Prostate gland (tissue), 2 donors: ENCODE measurements around the gene RALGPS1. TPM values are rescaled to one million over a fixed set of nuclear protein-coding genes. Genes with fewer than 3 reads are reported as not detected.

ENCODE experiments used
- DNase-seq: peaks from one replicate; pipeline ENCODE4 v3.0.0-alpha.2; 2019; ENCODE audit warnings: low spot score
- H3K27ac ChIP-seq, 2 donors: fragments of 200-600 bp; sonication (generic); 2 replicates each; pipeline ENCODE4 v1.5.1; 2017 to 2019
- H3K27me3 ChIP-seq: fragments of 200-600 bp; sonication (generic); replicated peaks from 2 replicates; pipeline ENCODE4 v1.5.1; 2019; ENCODE audit not compliant: insufficient read depth
- H3K36me3 ChIP-seq, 2 donors: fragments of 200-600 bp; sonication (generic); 1 replicate in 1 of 2; 2 replicates in 1 of 2; pipeline versions ENCODE4 v1.5.1 to v1.8.1; 2017 to 2019
- H3K4me1 ChIP-seq: fragments of 200-600 bp; sonication (generic); replicated peaks from 2 replicates; pipeline ENCODE4 v1.5.1; 2019
- H3K4me3 ChIP-seq, 2 donors: fragments of 200-600 bp; sonication (generic); 2 replicates each; pipeline ENCODE4 v1.5.1; 2017 to 2019
- H3K9me3 ChIP-seq: fragments of 200-600 bp; sonication (generic); 2 replicates; pipeline ENCODE4 v1.5.1; 2017
- POLR2A ChIP-seq: fragments of 450-650 bp; IDR thresholded peaks from one replicate; pipeline ENCODE4 v1.6.1; 2016; ENCODE audit warnings: antibody characterized with exemption, mild to moderate bottlenecking
- POLR2AphosphoS5 ChIP-seq: sonication (generic); formaldehyde crosslinking; IDR thresholded peaks from one replicate; pipeline ENCODE4 v1.6.1; 2017; ENCODE audit warnings: antibody characterized with exemption
- WGBS: methylation state at CpG from one replicate; pipeline ENCODE4 v1.1.5; 2018; 5-methylcytosine and 5-hydroxymethylcytosine counted together
- intact Hi-C: fragments of 100-400 bp; cut with DNase I; formaldehyde crosslinking; loops from one replicate; pipeline ENCODE4 v1.14.2; 2022
- total RNA-seq, 2 donors: library from RNA; depleted of rRNA; stranded (reverse); fragments of >200 nt; gene quantifications; one replicate each; pipeline ENCODE4 v1.1.0, GENCODE V29; 2016
- TF ChIP-seq, protein P1 (sequence below), 4 experiments: fragments of 200-600 bp in 2 of 4; fragments of 450-650 bp in 2 of 4; sonication (generic) in 2 of 4; IDR thresholded peaks; 1 replicate in 3 of 4; 2 replicates in 1 of 4; pipeline ENCODE4 v1.5.1; 2016 to 2019; ENCODE audit warnings: antibody characterized with exemption in 4 of 4, mild to moderate bottlenecking in 2 of 4, moderate library complexity in 2 of 4

RALGPS1 gene
- total RNA-seq, 2 donors from 2014 or later: 14.7 to 20.7 TPM

DNA sequence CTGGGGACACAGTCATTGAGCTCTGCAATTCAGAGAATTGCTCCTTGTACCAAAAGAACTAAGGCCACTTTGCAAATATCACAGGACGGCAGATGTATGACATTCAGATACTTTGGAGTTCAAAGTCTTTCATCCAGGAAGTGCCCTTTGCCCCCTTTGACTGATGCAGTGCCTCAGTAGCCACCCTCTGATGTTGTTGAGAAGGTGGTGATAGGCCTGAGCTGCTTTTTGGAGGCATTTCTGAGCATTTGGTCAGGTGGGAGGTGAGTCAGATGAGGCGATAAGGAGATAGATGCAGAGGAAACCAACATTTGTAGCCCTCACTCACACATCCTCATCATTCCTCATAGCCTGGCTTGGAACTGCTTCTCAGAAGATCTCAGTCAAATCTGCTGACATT, 144.4 kb downstream of the RALGPS1 start:
- Histone ChIP-seq H3K27me3 (no peaks in the 10 kb centered on the region), H3K27ac (no peak overlapping the region), H3K4me1 (no peaks in the 10 kb centered on the region), H3K36me3 (no peaks in the 10 kb centered on the region), H3K4me3 (no peak overlapping the region), H3K9me3 (no peaks in the 10 kb centered on the region)
- WGBS: 98% methylated on average over 2 of the region's 2 CpGs
- intact Hi-C loops: no loop called here
- DNase-seq: no peak
- TF ChIP-seq POLR2A (no peak), POLR2AphosphoS5 (no peak)
- TF ChIP-seq, protein P1, sequence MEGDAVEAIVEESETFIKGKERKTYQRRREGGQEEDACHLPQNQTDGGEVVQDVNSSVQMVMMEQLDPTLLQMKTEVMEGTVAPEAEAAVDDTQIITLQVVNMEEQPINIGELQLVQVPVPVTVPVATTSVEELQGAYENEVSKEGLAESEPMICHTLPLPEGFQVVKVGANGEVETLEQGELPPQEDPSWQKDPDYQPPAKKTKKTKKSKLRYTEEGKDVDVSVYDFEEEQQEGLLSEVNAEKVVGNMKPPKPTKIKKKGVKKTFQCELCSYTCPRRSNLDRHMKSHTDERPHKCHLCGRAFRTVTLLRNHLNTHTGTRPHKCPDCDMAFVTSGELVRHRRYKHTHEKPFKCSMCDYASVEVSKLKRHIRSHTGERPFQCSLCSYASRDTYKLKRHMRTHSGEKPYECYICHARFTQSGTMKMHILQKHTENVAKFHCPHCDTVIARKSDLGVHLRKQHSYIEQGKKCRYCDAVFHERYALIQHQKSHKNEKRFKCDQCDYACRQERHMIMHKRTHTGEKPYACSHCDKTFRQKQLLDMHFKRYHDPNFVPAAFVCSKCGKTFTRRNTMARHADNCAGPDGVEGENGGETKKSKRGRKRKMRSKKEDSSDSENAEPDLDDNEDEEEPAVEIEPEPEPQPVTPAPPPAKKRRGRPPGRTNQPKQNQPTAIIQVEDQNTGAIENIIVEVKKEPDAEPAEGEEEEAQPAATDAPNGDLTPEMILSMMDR (IDR thresholded peaks at IDR 0.05): no peak

DNA sequence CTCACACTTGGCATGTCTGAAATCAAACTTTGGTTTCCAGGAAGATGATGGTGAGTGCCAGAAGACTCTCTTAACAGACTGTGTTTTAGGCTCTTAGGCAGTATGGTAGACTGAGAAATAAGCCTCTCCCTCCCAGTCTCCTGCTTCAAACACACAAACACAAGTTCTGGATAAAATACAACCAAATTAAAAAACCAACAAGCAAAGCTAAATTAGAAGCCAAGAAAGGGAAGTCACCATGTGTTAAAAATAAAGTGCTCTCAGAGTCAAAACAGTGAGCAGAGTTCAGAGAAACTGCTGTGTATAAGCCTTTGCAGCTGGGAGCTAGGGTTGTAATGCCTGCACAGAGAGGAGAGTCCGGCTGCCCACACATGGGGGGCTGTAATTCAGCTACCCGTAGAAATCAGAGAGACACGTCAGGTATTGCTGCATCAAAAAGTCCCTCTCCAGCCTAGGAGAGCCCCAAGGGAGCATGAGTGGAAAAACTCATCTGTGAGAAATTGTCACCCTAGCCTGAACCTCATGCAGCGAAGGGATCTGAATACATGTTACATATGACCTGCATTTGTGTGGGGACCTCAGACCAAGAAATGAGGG, 145.3 kb downstream of the RALGPS1 start:
- H3K9me3 ChIP-seq: no peaks in the 10 kb centered on the region
- H3K27ac ChIP-seq: no peak overlapping the region
- intact Hi-C loops: no loop called here
- H3K36me3 ChIP-seq: no peaks in the 10 kb centered on the region
- no peak overlapping the region for H3K4me3 ChIP-seq
- H3K27me3 ChIP-seq: no peaks in the 10 kb centered on the region
- no peaks in the 10 kb centered on the region for H3K4me1 ChIP-seq
- DNase-seq: no peak
- 76% methylated on average over 4 of the region's 4 CpGs for WGBS
- TF ChIP-seq POLR2A: no peak
- no peak for TF ChIP-seq POLR2AphosphoS5
- TF ChIP-seq, protein P1 (IDR thresholded peaks at IDR 0.05): no peak

DNA sequence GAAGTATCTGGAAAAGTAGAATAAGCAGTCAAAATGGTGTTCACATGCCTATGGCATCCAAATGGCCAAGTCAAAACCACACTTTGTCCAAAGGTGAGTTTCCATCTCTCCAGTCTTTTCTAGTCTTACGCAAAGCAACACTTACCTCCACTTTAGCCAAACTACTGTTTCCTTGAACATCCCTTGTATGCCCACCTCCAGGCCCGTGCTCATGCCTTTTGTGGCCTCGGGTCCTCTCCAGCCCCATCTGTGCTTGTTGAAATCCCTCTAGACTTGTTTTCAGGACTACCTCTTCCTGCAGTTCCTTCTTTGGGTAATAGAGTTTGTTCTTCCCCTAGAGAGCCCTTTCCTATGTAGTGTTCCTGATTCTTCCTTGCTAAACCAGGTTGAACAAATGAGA, 146.8 kb downstream of the RALGPS1 start:
- Histone ChIP-seq H3K4me1 (no peaks in the 10 kb centered on the region), H3K27ac (no peak overlapping the region), H3K27me3 (no peaks in the 10 kb centered on the region), H3K36me3 (no peaks in the 10 kb centered on the region), H3K4me3 (no peak overlapping the region), H3K9me3 (no peaks in the 10 kb centered on the region)
- 94% methylated on average over 3 of the region's 3 CpGs for WGBS
- no peak for DNase-seq
- TF ChIP-seq, protein P1 (IDR thresholded peaks at IDR 0.05): no peak
- TF ChIP-seq POLR2AphosphoS5 (no peak), POLR2A (no peak)
- intact Hi-C loops: no loop called here

DNA sequence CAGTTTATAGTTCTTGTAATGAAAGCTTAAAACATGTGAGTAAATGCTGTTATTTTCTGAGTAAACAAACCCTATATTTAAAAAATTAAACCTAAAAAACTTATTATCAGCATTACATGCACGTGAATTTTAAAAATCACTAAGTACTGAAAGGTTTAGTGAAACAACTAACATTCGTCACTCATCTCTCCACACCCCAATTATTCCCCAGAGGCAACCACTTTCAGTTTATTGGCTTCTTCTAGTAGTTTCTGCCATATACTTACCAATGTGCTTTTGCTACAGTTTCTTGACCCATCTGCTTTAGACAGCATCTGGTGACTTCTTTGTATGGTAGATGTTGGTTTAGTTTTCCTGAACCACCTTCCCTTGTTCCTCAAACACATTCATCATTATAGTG, 149.8 kb downstream of the RALGPS1 start:
- Histone ChIP-seq H3K27me3 (no peaks in the 10 kb centered on the region), H3K27ac (no peak overlapping the region), H3K9me3 (no peaks in the 10 kb centered on the region), H3K4me1 (no peaks in the 10 kb centered on the region), H3K4me3 (no peak overlapping the region), H3K36me3 (no peaks in the 10 kb centered on the region)
- DNase-seq: no peak
- 85% methylated on average over 2 of the region's 2 CpGs for WGBS
- intact Hi-C loops: no loop called here
- TF ChIP-seq POLR2A: no peak
- TF ChIP-seq, protein P1 (IDR thresholded peaks at IDR 0.05): no peak
- TF ChIP-seq POLR2AphosphoS5: no peak

DNA sequence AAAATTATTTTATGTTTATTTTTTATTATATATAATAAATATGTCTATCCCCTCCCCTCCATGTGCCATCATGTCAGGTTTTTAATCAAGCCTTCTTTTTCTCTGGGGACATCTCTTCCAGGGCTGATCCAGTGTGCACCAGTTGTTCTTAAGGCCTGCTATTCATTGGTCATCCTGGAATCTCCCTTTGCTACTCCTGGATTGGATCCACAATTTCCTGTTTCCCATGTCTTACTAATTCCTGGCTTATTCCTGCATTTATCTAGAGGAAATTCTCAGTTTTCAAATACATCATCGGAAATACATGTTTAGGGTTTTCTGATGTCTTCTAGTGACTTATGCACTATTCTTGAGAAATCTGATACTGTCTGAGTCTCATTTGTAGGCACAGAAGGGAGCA, 151.0 kb downstream of the RALGPS1 start:
- Histone ChIP-seq H3K36me3 (no peaks in the 10 kb centered on the region), H3K9me3 (no peaks in the 10 kb centered on the region), H3K27ac (no peak overlapping the region), H3K4me1 (no peaks in the 10 kb centered on the region), H3K4me3 (no peak overlapping the region), H3K27me3 (no peaks in the 10 kb centered on the region)
- 94% methylated on average over 1 of the region's 1 CpG for WGBS
- DNase-seq: no peak
- intact Hi-C loops: no loop called here
- no peak for TF ChIP-seq POLR2A
- TF ChIP-seq POLR2AphosphoS5: no peak
- TF ChIP-seq, protein P1 (IDR thresholded peaks at IDR 0.05): no peak
